Measurements from ENCODE around the gene NF1.
"Not testable (repeated sequence)": the region's sequence is repeated elsewhere in the genome, so short reads cannot be mapped to it uniquely, and the experiment has no call there.

The NF1 gene

DNA sequence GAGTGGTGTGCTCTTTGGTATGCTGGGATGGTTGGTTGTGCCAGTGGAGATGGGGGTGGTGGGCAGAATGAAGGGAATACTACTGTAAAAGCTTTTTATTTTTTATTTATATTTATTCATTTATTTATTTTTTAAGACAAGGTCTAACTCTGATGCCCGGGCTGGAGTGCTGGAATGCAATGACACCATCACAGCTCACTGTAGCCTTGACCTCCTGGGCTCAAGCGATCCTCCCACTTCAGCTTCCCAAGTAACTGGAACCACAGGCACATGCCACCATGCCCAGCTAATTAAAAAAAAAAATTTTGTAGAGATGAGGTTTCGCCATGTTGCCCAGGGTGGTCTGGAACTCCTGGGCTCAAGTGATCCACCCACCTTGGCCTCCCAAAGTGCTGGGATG lies 4.1 kb upstream of the NF1 start:
- DNase-seq, result not testable (repeated sequence)

DNA sequence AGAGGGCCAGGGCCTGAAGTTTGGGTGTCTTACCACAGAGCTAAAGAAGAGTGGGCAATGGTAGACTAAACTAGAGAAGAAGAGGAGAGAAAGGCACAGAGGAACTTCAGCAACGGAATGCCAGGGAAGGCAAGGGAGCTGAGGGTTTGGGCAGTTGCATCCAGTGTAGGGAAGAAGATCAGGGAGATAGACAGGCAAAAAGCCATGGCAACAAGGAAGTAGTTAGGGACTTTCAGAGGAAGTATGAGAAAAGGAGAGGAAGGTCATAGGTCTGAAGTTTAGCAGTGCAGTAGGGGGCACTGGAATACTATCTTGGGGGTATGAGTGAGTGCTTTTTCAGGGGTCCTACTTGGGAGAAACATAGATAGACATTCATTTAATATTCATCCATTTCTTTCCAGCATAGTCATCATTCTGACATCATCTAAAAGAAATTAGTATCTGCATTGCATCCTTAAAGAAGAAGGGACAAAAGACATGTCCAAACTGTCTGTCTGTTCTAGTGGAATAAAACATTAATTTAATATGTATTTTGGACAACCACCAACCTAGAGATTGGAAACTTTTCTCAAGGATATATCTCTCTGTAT lies 2.2 kb upstream of the NF1 start:
- DNase-seq, result no peak

DNA sequence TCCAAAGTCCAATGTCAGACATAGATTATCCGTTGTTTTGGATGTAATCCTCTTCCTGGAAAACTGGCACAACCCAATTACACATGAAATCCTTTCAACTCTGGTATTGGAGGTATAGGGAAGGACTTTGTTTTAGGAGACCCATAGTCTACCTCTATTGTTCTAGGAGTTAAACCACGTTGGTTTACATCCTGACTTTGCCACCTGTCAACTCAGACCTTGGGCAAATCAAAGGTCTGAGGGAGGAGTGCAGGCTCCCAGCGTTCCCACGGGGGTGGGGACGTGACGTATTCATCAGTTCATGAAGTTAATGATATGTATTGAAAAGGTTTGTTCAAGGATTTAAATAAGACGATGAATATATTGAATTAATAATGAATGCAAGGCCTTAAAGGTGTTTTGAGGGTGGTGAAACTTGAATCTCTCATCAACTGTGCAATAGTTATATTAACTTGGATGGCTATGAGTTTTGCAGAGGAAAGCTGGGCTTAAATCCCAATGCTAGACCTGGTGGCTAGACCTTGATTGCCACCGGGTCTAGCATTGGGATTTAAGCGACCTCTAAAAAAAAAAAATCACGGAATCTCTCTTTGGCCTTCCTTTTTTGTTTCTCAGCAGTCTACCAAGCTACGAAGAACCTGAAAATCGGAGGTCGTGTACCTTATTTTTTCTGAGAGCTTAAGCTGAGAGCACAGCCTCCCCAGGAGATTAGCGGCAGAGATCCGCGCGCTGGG lies 744 bp upstream of the NF1 start:
- no peak for DNase-seq

DNA sequence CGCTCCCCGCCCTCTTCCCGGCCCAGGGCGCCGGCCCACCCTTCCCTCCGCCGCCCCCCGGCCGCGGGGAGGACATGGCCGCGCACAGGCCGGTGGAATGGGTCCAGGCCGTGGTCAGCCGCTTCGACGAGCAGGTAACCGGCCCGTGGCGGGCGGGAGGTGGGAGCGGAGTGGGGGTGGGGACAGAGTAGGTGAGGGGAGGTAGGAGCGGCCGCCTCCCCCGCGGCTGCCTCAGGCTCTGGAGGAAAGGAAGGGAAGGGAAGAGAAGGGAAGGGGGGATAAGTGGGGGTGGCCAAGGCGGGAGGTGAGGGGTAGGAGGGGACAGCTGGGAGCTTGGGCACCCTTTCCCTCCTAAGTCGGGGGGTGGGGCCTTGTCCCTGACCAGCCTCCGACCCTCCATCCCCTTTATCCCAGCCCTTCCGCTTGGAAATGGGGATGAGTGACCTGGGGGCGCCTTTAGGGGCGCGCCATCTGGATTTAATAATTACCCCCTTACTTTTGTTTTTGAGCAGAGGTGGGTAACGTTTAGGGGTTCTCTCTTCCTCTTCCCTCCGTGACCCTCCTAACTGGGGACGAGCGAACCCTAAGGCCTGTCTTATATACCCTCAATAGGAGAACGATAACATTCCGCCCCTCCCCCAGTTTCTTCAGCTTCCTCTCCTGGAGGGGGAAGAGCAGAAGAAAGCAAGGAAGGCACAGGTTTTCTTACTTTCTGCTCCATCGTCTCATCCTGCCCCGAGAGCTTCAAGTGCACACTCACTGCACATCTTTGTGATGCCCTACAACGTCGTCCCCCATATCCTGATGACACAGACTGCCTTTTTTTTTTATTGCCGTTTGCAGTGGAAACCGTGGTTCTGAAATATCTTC lies 694 bp downstream of the NF1 start:
- DNase-seq, result peak; percentile 18

DNA sequence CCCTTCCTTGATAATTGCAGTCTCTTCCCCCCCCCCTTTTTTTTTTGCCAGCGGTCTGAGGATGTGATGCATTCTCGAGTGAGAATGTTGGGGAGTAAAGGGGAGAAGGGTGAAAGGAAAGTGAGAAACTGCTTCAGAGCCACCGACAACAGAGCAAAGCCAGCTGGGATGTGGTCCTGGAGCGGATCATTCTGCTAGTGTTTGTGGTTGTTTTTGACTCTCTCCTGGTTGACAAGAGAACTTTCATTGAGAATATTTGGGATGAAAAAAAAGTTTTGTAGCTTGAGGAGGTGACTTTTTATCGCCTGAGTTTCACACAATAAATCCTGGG lies 1.3 kb downstream of the NF1 start:
- DNase-seq, result no peak

DNA sequence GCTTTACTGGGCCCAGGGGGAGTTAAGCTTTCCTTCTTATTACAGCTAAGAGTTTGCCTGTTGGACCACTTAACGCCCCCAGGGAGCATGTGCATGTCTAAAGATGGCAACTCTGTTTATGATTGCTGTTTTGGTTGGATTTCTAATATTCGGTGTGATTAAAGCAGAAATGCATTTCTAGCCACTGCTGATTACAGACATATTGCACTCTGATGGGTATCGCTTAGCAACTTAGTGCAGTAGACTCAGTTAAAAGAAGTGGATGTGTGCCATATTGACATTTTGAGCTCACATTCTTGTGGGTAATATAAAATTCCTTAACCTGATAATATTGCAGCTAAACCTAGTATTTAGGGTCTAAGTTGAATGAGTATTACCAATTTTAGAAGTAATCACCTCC lies 4.2 kb downstream of the NF1 start:
- DNase-seq, result no peak

DNA sequence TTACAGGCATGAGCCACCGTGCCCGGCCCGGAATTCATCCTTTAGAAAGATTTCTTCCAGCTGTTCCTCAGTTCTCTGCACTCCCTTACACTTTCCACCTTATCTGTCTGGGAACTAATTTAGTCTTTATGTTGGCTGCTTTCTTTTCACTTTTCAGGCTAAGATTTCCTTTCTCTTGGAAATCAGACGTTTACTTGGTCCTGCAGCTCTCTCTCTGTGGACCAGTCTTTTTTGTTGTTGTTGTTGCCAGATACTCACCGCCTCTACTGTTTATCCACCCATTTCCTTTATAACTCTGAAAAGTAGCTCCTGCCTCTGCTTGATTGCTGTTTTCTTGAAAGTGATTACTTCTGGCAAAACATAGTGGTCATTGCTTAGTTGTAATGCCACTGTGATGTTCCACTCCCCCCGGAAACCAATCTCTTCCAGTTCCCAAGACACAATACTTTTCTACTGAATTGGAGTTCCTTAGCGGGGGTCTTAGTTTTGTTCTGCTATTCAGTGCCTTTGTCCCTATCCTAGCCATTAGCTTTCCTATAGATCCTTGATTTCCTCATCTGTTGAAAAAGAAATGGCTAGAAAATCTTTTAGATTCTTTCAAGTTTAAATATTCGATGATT lies 6.2 kb downstream of the NF1 start:
- no peak for DNase-seq

DNA sequence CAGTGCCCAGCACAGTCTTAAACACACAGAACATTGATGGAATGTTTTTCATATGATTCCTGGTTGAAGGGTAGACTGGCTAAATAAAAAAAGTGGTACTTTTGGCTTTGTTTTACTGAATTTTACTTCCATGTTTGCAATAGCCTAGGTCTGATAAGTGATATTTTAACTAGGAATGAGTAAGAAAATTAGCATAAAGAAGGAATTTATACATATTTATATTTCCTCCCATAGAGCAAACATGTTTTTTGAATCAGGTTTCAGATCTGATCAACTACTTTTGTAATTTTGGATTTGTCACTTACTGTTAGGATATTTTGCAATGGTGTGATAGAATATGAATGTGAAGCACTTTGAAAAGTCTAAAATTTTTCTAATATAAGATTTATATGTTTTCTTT lies 7.2 kb downstream of the NF1 start:
- no peak for DNase-seq

DNA sequence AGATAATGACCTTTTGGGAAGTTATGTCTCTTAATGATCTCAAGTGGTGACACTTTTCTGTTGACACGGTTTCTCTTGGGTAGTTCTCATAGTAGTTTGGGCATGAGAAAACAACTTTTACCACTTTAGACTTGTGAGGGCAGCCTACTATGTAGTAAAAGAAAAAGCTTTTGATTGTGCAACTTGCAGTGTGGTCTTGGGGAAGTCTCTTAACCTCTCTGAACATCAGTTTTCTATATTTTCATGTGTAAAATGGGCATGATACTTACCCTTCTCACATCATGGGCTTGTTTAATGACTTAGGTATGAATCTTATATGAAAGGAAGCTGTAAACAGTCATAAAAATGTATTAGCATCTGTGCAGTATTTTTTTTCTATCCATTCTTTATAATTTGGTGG lies 11.2 kb downstream of the NF1 start:
- DNase-seq, result no peak

DNA sequence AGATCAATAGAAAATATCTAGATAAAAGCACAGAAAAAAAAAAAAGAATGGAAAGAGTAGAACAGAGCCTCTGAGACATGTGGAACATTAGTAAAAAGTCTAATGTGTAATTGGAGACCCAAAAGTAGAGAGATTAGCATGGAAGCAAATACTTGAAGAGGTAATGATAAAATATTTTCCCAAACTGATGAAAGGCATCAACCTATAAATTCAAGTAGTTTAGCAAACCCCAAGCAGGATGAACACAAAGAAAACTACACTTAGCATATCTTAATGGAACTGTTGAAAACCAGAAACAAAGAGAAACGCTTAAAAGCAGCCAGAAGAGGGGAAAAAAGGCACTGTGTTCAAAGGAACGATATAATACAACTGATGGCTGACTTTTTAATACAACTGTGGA lies 16.4 kb downstream of the NF1 start:
- no peak for DNase-seq

DNA sequence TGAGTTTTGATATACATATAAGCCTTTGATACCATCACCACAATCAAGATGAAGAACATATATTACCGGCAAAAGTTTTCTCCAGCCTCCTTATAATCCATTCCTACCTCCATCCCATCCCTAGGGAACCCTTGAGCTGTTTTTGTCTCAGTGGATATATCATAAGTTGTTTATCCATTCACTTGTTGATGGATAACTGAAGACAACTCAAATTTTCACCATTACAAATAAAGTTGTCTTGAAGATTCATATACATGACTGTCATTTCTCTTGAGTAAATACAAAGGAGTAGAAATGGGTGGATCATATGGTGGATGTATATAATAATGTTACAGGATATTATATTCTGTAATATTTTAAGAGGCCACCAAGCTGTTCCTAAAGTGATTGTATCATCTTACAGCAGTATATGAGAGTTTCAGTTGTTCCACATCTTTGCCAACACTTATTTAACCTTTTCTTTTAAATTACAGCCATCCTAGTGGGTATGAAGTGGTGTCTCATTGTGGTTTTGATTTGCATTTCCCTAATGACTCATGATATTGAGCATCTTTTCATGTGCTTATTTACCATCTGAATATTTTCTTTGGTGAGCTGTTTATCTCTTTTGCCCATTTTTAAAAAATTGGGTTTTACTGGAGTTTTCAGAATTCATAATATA lies 17.4 kb downstream of the NF1 start:
- no peak for DNase-seq

DNA sequence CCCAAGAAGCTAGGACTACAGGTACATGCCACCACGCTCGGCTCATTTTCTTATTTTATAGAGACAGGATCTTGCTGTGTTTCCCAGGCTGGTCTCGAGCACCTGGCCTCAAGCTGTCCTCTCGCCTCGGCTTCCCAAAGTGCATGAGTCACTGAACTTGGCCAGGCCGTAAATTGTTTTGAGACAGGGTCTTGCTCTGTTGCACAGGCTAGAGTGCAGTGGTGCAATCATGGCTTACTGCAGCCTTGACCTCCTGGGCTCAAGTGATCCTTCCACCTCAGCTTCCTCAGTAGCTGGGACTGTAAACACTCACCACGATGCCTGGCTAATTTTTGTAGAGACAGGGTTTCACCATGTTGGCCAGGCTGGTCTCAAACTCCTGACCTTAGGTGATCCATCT lies 18.6 kb downstream of the NF1 start:
- not testable (repeated sequence) for DNase-seq

DNA sequence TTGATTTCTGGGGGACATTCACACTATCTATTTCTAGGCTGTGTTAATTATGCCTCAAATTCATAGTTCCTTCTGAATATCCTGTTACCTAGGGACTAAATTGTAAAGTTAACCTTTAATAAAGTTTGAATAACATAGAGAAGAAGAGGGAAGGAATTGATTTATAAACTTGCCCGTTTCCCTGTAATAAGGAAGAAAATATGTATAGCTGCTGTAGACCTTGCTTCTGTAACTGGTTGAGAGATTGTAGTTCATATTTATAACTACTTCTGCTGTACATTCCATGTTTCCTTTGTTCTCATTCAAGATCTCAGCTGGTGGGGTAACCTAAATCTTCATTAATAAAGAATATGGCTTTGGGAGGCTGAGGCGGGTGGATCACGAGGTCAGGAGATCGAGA lies 19.2 kb downstream of the NF1 start:
- DNase-seq, result no peak

DNA sequence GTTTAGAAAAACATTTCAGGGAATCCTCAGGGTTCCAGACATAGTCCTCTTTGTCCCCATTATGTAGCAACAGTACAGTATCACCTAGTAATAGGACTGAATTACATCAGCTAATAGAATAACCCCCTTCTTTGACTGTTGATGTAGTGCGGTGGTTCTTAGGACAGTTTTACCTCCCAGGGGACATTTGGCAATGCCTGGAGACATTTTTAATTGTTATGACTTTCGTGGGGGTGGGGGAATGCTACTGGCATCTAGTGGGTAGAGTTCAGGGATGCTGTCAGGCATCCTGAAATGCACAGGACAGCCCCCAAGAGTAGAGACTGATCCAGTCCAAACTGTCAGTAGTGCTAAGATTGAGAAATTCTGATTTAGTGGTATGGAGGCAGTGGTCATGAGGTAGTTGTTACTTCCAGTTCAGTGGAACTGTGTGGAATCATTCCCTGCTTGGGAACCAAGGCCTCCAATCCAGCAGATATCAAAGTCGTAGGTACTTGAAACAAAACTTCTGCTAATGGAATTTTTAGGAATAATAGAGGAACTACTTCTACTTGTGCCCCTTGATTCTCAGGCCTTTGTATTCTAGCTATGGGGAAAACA lies 20.3 kb downstream of the NF1 start:
- DNase-seq, result no peak

DNA sequence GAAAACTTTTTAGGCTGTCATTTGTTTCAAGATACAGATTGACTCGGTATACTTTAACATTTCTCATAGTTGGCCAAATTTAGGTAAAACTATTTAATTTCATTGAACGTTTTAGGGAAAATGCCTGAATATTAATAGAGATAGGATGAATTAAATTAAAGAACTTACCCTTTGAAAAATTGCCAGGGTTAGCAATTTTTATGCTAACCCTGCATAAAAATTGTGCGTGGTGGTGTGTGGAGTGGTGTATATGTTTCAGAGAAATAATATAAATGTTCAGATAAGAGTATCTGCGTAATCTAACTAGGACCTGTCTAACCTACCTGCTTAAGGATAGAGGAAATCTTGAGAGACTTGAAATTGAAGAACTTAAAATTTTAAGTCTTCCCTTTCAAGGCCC lies 21.4 kb downstream of the NF1 start:
- no peak for DNase-seq

DNA sequence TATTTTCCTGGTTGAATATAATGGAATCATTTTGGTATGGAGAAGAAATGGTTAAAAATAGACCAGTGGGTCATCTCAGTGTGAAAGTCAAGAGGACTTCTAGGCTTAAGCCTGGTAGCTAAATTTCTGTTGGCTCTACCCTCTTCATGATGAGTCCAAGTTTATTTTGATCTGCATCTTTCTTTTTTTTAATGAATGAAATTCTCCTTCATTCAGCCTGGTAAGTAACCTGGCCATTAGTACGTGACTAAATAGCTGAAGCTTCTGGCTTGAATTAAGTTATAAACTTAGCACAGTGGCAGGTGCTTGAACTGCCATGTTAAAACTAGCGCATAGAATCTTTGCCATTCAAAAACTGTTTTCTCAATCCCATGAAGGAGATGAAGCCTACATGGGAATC lies 28.0 kb downstream of the NF1 start:
- DNase-seq, result no peak

DNA sequence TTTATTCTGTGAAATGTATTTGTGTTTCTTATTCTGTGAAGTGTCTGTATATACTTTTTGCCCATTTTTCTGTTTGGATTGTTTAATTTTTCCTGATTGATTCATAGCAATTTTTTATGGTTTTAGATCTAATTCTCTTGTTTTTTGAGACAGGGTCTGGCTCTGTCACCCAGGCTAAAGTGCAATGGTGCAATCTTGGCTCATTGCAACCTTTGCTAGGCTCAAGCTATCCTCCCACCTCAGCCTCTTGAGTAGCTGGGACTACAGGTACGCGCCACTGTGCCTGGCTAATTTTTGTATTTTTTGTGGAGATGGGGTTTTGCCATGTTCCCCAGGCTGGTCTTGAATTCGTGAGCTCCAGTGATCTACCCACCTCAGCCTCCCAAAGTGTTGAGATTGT lies 31.5 kb downstream of the NF1 start:
- DNase-seq, result no peak

DNA sequence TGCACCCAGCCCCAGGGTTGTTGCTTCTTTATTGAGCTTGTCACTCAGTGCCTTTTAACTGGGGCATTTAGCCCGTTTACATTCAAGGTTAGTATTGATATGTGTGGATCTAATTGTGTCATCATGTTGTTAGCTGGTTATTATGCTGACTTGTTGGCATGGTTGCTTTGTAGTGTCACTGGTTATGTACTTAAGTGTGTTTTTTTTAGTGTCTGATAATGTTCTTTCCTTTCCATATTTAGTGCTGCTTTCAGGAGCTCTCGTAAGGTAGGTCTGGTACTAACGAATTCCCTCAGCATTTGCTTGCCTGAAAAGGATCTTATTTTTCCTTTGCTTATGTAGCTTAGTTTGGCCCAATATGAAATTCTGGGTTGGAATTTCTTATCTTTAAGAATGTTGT lies 33.5 kb downstream of the NF1 start:
- DNase-seq, result no peak

DNA sequence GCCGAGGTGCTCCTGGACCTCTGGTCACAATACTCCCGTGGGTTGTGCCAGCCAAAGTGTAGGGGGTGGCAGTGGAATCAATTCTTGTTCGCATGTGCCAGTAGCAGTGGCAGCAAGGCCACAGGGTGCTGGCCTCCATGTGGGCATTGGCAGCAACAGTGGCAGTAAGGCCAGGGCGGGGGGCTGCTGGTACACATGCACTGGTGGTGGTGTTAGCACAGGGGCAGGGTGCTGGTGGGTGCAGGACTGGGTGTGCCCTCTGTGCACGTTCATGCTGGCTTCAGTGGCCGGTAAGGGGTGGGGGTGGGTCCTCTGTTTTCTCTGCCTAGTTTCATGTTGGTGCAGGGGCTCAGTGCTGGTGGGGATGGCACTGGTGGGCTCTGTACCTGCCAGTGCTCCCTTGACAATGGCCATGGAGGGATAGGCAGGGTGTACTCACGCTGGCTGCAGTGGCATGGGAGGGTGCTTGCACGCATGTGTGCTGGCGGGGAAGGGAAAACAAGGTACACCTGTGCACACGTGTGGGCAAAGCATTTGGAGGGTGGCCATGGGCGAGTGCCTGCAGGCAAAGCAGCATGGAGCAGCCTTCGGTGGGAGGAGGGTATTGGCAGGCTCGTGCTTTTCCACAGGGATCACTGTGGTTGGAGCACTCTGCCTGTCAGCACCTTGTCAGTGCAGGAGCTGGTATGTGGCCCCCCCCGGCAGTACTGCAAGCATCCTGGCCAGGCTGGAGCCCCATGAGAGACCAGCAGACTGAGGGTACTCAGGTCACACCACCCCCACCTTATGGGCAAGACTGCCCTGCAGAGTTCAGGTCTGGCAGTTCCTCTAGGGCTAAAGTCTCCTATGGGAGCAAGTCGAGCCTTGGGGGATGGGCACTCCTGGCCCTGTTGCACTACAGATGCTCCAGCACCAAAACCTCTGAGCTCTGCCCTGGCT lies 35.8 kb downstream of the NF1 start:
- DNase-seq, result no peak

DNA sequence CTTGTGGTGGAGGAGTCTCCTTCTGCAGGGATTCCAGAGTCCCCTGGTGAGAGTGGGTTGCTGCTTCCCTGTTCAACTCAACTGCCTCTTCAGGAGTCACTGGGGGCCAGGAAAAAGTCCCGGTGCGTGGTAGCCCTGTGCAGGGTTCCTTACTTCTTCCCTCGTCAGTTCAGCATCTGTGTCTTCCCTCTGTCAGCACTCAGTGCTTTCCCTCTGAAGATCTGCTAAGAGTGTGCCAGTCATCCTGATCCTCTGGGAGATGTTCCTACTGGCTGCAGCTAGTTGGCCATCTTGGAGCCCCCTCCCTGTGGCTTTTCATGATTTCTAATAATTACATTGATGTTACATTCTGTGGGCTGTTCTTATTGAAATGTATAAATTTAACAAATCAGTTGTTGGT lies 36.5 kb downstream of the NF1 start:
- DNase-seq, result no peak

DNA sequence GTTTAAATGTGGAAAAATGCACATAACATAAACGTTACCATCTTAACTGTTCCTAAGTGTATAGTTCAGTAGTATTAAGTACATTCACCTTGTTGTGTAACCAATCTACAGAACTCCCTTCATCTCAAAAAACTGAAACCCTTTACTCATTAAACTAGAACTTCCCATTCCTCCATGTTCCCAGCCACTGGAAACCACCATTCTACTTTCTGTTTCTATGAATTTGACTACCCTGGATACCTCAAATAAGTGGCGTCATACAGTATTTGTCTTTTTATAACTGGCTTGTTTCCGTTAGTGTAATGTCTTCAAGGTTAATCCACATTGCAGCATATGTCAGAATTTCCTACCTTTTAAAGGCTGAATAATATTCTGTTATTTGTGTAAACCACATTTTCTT lies 38.2 kb downstream of the NF1 start:
- DNase-seq, result no peak

DNA sequence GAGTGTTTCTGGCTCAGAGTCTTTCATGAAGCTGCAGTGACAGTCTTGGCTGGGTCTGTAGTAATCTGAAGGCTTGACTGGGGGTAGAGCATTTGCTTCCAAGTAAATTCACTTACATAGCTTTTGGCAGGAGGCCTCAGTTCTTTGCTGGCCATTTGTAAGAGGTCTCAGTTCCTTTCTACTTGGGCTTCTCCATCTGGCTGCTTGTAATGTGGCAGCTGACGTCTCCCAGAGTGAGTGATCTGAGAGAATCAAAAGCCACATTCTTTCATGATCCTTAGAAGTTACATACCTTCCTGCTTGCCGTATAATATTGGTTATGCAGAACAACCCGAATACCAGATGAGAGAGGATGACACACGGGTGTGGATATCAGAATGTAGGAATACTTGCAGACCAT lies 39.8 kb downstream of the NF1 start:
- no peak for DNase-seq
